SK-N-SH (cell line): ENCODE results near the gene STK39. TPM values are rescaled to one million over a fixed set of nuclear protein-coding genes. Genes with fewer than 3 reads are reported as not detected.

ENCODE experiments used
- CTCF ChIA-PET: fragments of 300-600, 350-600 bp; formaldehyde crosslinking; extraction: SDS; loops from one replicate; lab custom pipeline; 2021; lab: Yijun Ruan, JAX
- POLR2A ChIA-PET: fragments of 350-600 bp; sonication (Branson Sonifier 250); formaldehyde crosslinking; extraction: SDS; loops from one replicate; lab custom pipeline; 2020; ENCODE audit warnings: antibody characterized with exemption, inconsistent platforms; lab: Yijun Ruan, JAX
- DNase-seq: peaks from one replicate; pipeline ENCODE4 v3.0.0; 2012
- H2AFZ ChIP-seq: fragments of 200-600 bp; sonication (generic); 2 replicates; pipeline ENCODE4 v1.8.1; 2016; ENCODE audit warnings: antibody characterized with exemption, mild to moderate bottlenecking, low read depth
- H3F3A ChIP-seq: fragments of 200-600 bp; sonication (generic); replicated peaks from 2 replicates; pipeline ENCODE3; 2016; ENCODE audit warnings: antibody characterized with exemption, mild to moderate bottlenecking; ENCODE audit not compliant: insufficient read depth
- H3K27ac ChIP-seq, 2 experiments: fragments of 200-500 bp in 1 of 2; fragments of 200-600 bp in 1 of 2; sonication (Bioruptor generic) in 1 of 2; sonication (generic), shearing (Covaris generic) in 1 of 2; 2 replicates each; pipeline versions ENCODE4 v1.5.1 to v1.6.1; 2014 to 2016; ENCODE audit warnings: low read depth in 2 of 2, inconsistent platforms in 1 of 2, low read length in 1 of 2, mild to moderate bottlenecking in 1 of 2, mixed read lengths in 1 of 2
- H3K27me3 ChIP-seq: fragments of 200-600 bp; sonication (generic), shearing (Covaris generic); 2 replicates; pipeline ENCODE4 v1.6.1; 2016; ENCODE audit warnings: mixed run types; ENCODE audit not compliant: insufficient read depth
- H3K36me3 ChIP-seq, 2 experiments: fragments of 200-500 bp in 1 of 2; fragments of 200-600 bp in 1 of 2; sonication (Bioruptor generic) in 1 of 2; sonication (generic) in 1 of 2; replicated peaks in 1 of 2; 2 replicates each; pipeline versions ENCODE3 to v1.5.1; 2014 to 2016; ENCODE audit warnings: low read length in 1 of 2, mild to moderate bottlenecking in 1 of 2; ENCODE audit not compliant: insufficient read depth in 2 of 2, control insufficient read depth in 1 of 2
- H3K4me1 ChIP-seq, 2 experiments: fragments of 200-500 bp in 1 of 2; fragments of 200-600 bp in 1 of 2; sonication (Bioruptor generic) in 1 of 2; sonication (generic), shearing (Covaris generic) in 1 of 2; 2 replicates each; pipeline versions ENCODE4 v1.5.1 to v1.6.1; 2014 to 2016; ENCODE audit warnings: low read depth in 1 of 2, low read length in 1 of 2, mixed run types in 1 of 2; ENCODE audit not compliant: insufficient read depth in 2 of 2, control insufficient read depth in 1 of 2
- H3K4me2 ChIP-seq: fragments of 200-600 bp; sonication (generic), shearing (Covaris generic); 2 replicates; pipeline ENCODE4 v1.6.1; 2017; ENCODE audit warnings: mixed run types
- H3K4me3 ChIP-seq, 2 experiments: fragments of 200-500 bp in 1 of 2; fragments of 200-600 bp in 1 of 2; sonication (Bioruptor generic) in 1 of 2; sonication (generic), shearing (Covaris generic) in 1 of 2; 2 replicates each; pipeline versions ENCODE4 v1.5.1 to v1.8.1; 2014 to 2016; ENCODE audit warnings: low read depth in 2 of 2, inconsistent platforms in 1 of 2, low read length in 1 of 2, mild to moderate bottlenecking in 1 of 2, mixed read lengths in 1 of 2, moderate library complexity in 1 of 2
- H3K79me2 ChIP-seq: fragments of 200-600 bp; sonication (generic); 2 replicates; pipeline ENCODE4 v1.8.1; 2017; ENCODE audit warnings: mild to moderate bottlenecking; ENCODE audit not compliant: insufficient read depth
- H3K9ac ChIP-seq: fragments of 200-600 bp; sonication (generic); 2 replicates; pipeline ENCODE4 v1.6.1; 2017; ENCODE audit warnings: mixed run types
- H3K9me2 ChIP-seq: fragments of 200-600 bp; sonication (generic); 2 replicates; pipeline ENCODE4 v1.6.1; 2017; ENCODE audit warnings: mixed run types
- H3K9me3 ChIP-seq: fragments of 200-600 bp; sonication (generic); 2 replicates; pipeline ENCODE4 v1.6.1; 2017; ENCODE audit warnings: mixed run types, mild to moderate bottlenecking, moderate library complexity
- H4K20me1 ChIP-seq: fragments of 200-600 bp; sonication (generic); 2 replicates; pipeline ENCODE4 v1.6.1; 2017; ENCODE audit warnings: mild to moderate bottlenecking, mixed run types; ENCODE audit not compliant: insufficient read depth
- EP300 ChIP-seq, 2 experiments: IDR thresholded peaks; 2 replicates each; pipeline versions ENCODE4 v1.4.0 to v1.6.1; 2012; ENCODE audit warnings: borderline replicate concordance in 1 of 2, low read depth in 1 of 2, low read length in 1 of 2
- EZH2phosphoT487 ChIP-seq: fragments of 200-600 bp; sonication (generic); IDR thresholded peaks from 2 replicates; pipeline ENCODE4 v1.6.1; 2017; ENCODE audit warnings: low read depth, mixed run types, mild to moderate bottlenecking, antibody characterized with exemption, moderate library complexity, borderline replicate concordance
- FOSL2 ChIP-seq: IDR thresholded peaks from 2 replicates; pipeline ENCODE4 v1.4.0; 2012; ENCODE audit warnings: low read depth, mild to moderate bottlenecking, moderate library complexity, borderline replicate concordance
- FOXM1 ChIP-seq: IDR thresholded peaks from 2 replicates; pipeline ENCODE4 v1.4.0; 2012; ENCODE audit warnings: low read depth, mild to moderate bottlenecking
- GABPA ChIP-seq: IDR thresholded peaks from 2 replicates; pipeline ENCODE4 v1.4.0; 2012; ENCODE audit warnings: low read depth, mild to moderate bottlenecking
- GATA2 ChIP-seq: sonication (generic); formaldehyde crosslinking; IDR thresholded peaks from 2 replicates; pipeline ENCODE4 v1.5.0; 2020; ENCODE audit warnings: mild to moderate bottlenecking, missing genetic modification reagents
- MEF2A ChIP-seq: IDR thresholded peaks from 2 replicates; pipeline ENCODE4 v1.4.0; 2012; ENCODE audit warnings: low read depth, borderline replicate concordance
- MXI1 ChIP-seq: IDR thresholded peaks from 2 replicates; pipeline ENCODE4 v1.6.1; 2012; ENCODE audit warnings: mild to moderate bottlenecking, low read depth, low read length, improper control_type of control experiment
- NFIC ChIP-seq: IDR thresholded peaks from 2 replicates; pipeline ENCODE4 v1.4.0; 2012; ENCODE audit warnings: borderline replicate concordance
- NRF1 ChIP-seq: IDR thresholded peaks from 2 replicates; pipeline ENCODE4 v1.6.1; 2012; ENCODE audit warnings: low read depth, mild to moderate bottlenecking, low read length
- RAD21 ChIP-seq: IDR thresholded peaks from 2 replicates; pipeline ENCODE4 v1.6.1; 2012; ENCODE audit warnings: mild to moderate bottlenecking, low read length
- SIN3A ChIP-seq: IDR thresholded peaks from 2 replicates; pipeline ENCODE4 v1.6.1; 2012; ENCODE audit warnings: low read depth, mild to moderate bottlenecking, low read length, moderate library complexity, borderline replicate concordance
- WGBS: methylation state at CpG from one replicate; pipeline ENCODE4 v1.1.6; 2017; ENCODE audit warnings: low lambda C conversion rate; 5-methylcytosine and 5-hydroxymethylcytosine counted together
- polyA plus RNA-seq, 3 experiments: library from polyadenylated mRNA; depleted of rRNA; stranded (reverse); fragments of >200 nt; gene quantifications; 2 replicates each; pipeline ENCODE4 v1.2.3, GENCODE V29; 2012
- TF ChIP-seq, protein P1 (sequence below): fragments of 200-600 bp; sonication (generic); IDR thresholded peaks from 2 replicates; pipeline ENCODE4 v1.6.1; 2017; ENCODE audit warnings: antibody characterized with exemption, mild to moderate bottlenecking, moderate library complexity
- TF ChIP-seq, protein P2 (sequence below): IDR thresholded peaks from 2 replicates; pipeline ENCODE4 v1.4.0; 2012; ENCODE audit warnings: low read depth, borderline replicate concordance
- TF ChIP-seq, protein P3 (sequence below): fragments of 150-350 bp; IDR thresholded peaks from 2 replicates; pipeline ENCODE4 v1.6.1; 2017; ENCODE audit warnings: antibody characterized with exemption, low read length, low read depth, borderline replicate concordance
- TF ChIP-seq, protein P4 (sequence below): IDR thresholded peaks from 2 replicates; pipeline ENCODE4 v1.4.0; 2012; ENCODE audit warnings: low read depth, borderline replicate concordance

STK39 gene
- polyA plus RNA-seq, 1 of the 3 experiments (the other 2 are of a cell fraction) = 9.6 TPM

DNA sequence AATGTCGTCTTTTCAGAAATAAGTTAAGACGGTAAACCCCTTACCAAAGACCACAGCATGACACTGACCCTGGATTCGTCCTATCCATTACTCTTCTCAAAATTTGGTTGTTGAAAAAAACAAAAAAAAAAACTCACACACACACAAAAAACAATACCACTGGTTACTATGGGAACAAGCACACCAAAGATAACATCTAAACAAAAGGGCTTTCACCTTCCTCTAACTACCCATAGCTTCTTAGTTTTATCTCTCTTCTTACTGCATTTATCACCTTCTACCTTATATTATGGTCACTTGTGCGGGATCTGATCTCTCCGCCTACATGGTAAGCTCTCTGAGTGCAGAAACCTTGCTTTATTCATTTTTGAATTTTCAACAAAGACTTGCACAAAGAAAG is 192.7 kb downstream of the STK39 start:
- no peak overlapping the region for H3K9ac ChIP-seq
- DNase-seq = no peak
- no peak overlapping the region for H3K4me2 ChIP-seq
- no peak overlapping the region for H3K27ac ChIP-seq
- peaks cover 0 to 10% of the 10 kb centered on the region in 2 experiments; a peak in 2 of 4 replicates for H3K4me1 ChIP-seq
- no peak overlapping the region for H3K4me3 ChIP-seq
- no peaks in the 10 kb centered on the region for H3K9me2 ChIP-seq
- POLR2A ChIA-PET = no interaction called here
- no peaks in the 10 kb centered on the region for H3K27me3 ChIP-seq
- no peaks in the 10 kb centered on the region for H4K20me1 ChIP-seq
- TF ChIP-seq RAD21 = no peak
- TF ChIP-seq FOSL2 = no peak
- TF ChIP-seq, protein P1, sequence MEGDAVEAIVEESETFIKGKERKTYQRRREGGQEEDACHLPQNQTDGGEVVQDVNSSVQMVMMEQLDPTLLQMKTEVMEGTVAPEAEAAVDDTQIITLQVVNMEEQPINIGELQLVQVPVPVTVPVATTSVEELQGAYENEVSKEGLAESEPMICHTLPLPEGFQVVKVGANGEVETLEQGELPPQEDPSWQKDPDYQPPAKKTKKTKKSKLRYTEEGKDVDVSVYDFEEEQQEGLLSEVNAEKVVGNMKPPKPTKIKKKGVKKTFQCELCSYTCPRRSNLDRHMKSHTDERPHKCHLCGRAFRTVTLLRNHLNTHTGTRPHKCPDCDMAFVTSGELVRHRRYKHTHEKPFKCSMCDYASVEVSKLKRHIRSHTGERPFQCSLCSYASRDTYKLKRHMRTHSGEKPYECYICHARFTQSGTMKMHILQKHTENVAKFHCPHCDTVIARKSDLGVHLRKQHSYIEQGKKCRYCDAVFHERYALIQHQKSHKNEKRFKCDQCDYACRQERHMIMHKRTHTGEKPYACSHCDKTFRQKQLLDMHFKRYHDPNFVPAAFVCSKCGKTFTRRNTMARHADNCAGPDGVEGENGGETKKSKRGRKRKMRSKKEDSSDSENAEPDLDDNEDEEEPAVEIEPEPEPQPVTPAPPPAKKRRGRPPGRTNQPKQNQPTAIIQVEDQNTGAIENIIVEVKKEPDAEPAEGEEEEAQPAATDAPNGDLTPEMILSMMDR = no peak
- TF ChIP-seq GABPA = no peak
- no peak for TF ChIP-seq FOXM1
- TF ChIP-seq SIN3A = no peak
- TF ChIP-seq NRF1 = no peak
- TF ChIP-seq MEF2A = no peak
- TF ChIP-seq, protein P2, sequence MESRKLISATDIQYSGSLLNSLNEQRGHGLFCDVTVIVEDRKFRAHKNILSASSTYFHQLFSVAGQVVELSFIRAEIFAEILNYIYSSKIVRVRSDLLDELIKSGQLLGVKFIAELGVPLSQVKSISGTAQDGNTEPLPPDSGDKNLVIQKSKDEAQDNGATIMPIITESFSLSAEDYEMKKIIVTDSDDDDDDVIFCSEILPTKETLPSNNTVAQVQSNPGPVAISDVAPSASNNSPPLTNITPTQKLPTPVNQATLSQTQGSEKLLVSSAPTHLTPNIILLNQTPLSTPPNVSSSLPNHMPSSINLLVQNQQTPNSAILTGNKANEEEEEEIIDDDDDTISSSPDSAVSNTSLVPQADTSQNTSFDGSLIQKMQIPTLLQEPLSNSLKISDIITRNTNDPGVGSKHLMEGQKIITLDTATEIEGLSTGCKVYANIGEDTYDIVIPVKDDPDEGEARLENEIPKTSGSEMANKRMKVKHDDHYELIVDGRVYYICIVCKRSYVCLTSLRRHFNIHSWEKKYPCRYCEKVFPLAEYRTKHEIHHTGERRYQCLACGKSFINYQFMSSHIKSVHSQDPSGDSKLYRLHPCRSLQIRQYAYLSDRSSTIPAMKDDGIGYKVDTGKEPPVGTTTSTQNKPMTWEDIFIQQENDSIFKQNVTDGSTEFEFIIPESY = no peak
- TF ChIP-seq GATA2 = no peak
- TF ChIP-seq, protein P3, sequence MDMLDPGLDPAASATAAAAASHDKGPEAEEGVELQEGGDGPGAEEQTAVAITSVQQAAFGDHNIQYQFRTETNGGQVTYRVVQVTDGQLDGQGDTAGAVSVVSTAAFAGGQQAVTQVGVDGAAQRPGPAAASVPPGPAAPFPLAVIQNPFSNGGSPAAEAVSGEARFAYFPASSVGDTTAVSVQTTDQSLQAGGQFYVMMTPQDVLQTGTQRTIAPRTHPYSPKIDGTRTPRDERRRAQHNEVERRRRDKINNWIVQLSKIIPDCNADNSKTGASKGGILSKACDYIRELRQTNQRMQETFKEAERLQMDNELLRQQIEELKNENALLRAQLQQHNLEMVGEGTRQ = no peak
- TF ChIP-seq NFIC = no peak
- no peak for TF ChIP-seq EZH2phosphoT487
- TF ChIP-seq MXI1 = no peak
- TF ChIP-seq EP300 (IDR thresholded peaks at IDR 0.05; ENCODE audit: borderline replicate concordance in 1 of 2, low read depth in 1 of 2, low read length in 1 of 2) = no peak
- TF ChIP-seq, protein P4, sequence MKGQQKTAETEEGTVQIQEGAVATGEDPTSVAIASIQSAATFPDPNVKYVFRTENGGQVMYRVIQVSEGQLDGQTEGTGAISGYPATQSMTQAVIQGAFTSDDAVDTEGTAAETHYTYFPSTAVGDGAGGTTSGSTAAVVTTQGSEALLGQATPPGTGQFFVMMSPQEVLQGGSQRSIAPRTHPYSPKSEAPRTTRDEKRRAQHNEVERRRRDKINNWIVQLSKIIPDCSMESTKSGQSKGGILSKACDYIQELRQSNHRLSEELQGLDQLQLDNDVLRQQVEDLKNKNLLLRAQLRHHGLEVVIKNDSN = no peak
- CTCF ChIA-PET = interaction anchor here (1.6 kb wide), 1 partner anchor 65 kb away, joined by 4 read pairs; no protein-coding TSS in a partner anchor
- no peaks in the 10 kb centered on the region for H3K9me3 ChIP-seq
- H3K79me2 ChIP-seq = no peaks in the 10 kb centered on the region
- no peaks in the 10 kb centered on the region for H3F3A ChIP-seq
- H3K36me3 ChIP-seq = peaks cover 4 to 14% of the 10 kb centered on the region in 2 experiments
- H2AFZ ChIP-seq = no peak overlapping the region
- WGBS = 85% methylated on average over 5 of the region's 5 CpGs
